GM23338 (cell line): ENCODE data around the gene STXBP5. TPM values are rescaled to one million over a fixed set of nuclear protein-coding genes. Genes with fewer than 3 reads are reported as not detected.

Experiments used
- ATAC-seq: fragments of 200-7000 bp; cut with Tn5 transposase; 3 replicates; pipeline ENCODE4 v1.9.1; 2020
- DNase-seq: peaks from one replicate; pipeline ENCODE4 v3.0.0-alpha.2; 2015; ENCODE audit warnings: low spot score
- H2AFZ ChIP-seq: fragments of 200-600 bp; sonication (generic); 2 replicates; pipeline ENCODE4 v1.8.0; 2016; ENCODE audit warnings: antibody characterized with exemption, mild to moderate bottlenecking, moderate library complexity
- H3F3A ChIP-seq: fragments of 200-600 bp; sonication (generic); replicated peaks from 2 replicates; pipeline ENCODE4 v1.8.0; 2017; ENCODE audit warnings: antibody characterized with exemption, mixed run types, low read depth
- H3K27ac ChIP-seq: fragments of 200-600 bp; sonication (generic); 2 replicates; pipeline ENCODE4 v1.6.1; 2016; ENCODE audit warnings: low read depth
- H3K27me3 ChIP-seq: fragments of 200-600 bp; sonication (generic); 2 replicates; pipeline ENCODE4 v1.8.0; 2016; ENCODE audit warnings: mild to moderate bottlenecking, mixed run types, moderate library complexity; ENCODE audit not compliant: insufficient read depth
- H3K36me3 ChIP-seq: fragments of 200-600 bp; sonication (generic); 2 replicates; pipeline ENCODE4 v1.8.0; 2016; ENCODE audit warnings: mild to moderate bottlenecking; ENCODE audit not compliant: insufficient read depth
- H3K4me1 ChIP-seq: fragments of 200-600 bp; sonication (generic); 2 replicates; pipeline ENCODE4 v1.8.0; 2016; ENCODE audit warnings: mild to moderate bottlenecking, moderate library complexity; ENCODE audit not compliant: insufficient read depth
- H3K4me2 ChIP-seq: fragments of 200-600 bp; sonication (generic); 2 replicates; pipeline ENCODE4 v1.7.1; 2017; ENCODE audit warnings: mixed run types
- H3K4me3 ChIP-seq: fragments of 200-600 bp; sonication (generic); 2 replicates; pipeline ENCODE4 v1.6.1; 2016; ENCODE audit warnings: mixed run types
- H3K79me2 ChIP-seq: fragments of 200-600 bp; sonication (generic); replicated peaks from 2 replicates; pipeline ENCODE4 v1.8.0; 2017; ENCODE audit warnings: mild to moderate bottlenecking; ENCODE audit not compliant: insufficient read depth
- H3K9me2 ChIP-seq: fragments of 200-600 bp; sonication (generic); 2 replicates; pipeline ENCODE4 v1.8.0; 2017; ENCODE audit not compliant: insufficient read depth
- H4K20me1 ChIP-seq: fragments of 200-600 bp; sonication (generic); replicated peaks from 2 replicates; pipeline ENCODE4 v1.8.0; 2017; ENCODE audit warnings: mild to moderate bottlenecking; ENCODE audit not compliant: insufficient read depth
- H3K27ac Mint-ChIP-seq: 2 replicates; pipeline ENCODE4 v1.8.0; 2020; ENCODE audit warnings: inconsistent platforms, mild to moderate bottlenecking, moderate library complexity, mixed read lengths
- H3K27me3 Mint-ChIP-seq: 3 replicates; pipeline ENCODE4 v1.8.0; 2022; ENCODE audit warnings: low read depth, mild to moderate bottlenecking, moderate library complexity, mixed read lengths, inconsistent platforms; ENCODE audit not compliant: insufficient read depth, poor library complexity
- H3K36me3 Mint-ChIP-seq: 3 replicates; pipeline ENCODE4 v1.8.0; 2021; ENCODE audit warnings: low read depth, mild to moderate bottlenecking, inconsistent platforms, moderate library complexity, mixed read lengths
- H3K4me1 Mint-ChIP-seq: 3 replicates; pipeline ENCODE4 v1.8.0; 2020; ENCODE audit warnings: mild to moderate bottlenecking, inconsistent platforms, mixed read lengths
- H3K4me3 Mint-ChIP-seq: 3 replicates; pipeline ENCODE4 v1.8.0; 2021; ENCODE audit warnings: moderate library complexity, mild to moderate bottlenecking, inconsistent platforms, mixed read lengths
- H3K9me3 Mint-ChIP-seq: 3 replicates; pipeline ENCODE4 v1.8.0; 2020; ENCODE audit warnings: moderate library complexity, mild to moderate bottlenecking, inconsistent platforms, mixed read lengths
- CREB1 ChIP-seq: fragments of 250-450 bp; sonication (Bioruptor Pico); IDR thresholded peaks from 2 replicates; pipeline ENCODE4 v1.5.0; 2020; ENCODE audit warnings: low read depth, mild to moderate bottlenecking, moderate library complexity
- EZH2 ChIP-seq: fragments of 200-600 bp; sonication (generic); IDR thresholded peaks from one replicate; pipeline ENCODE4 v1.8.0; 2017; ENCODE audit warnings: antibody characterized with exemption, mild to moderate bottlenecking, low read depth; ENCODE audit not compliant: unreplicated experiment
- JUNB ChIP-seq: IDR thresholded peaks from one replicate; pipeline ENCODE4 v1.6.1; 2016; ENCODE audit warnings: antibody characterized with exemption; ENCODE audit not compliant: unreplicated experiment
- NANOG ChIP-seq: IDR thresholded peaks from 2 replicates; pipeline ENCODE4 v1.6.1; 2016; ENCODE audit warnings: antibody characterized with exemption, borderline replicate concordance
- POLR2AphosphoS5 ChIP-seq: IDR thresholded peaks from 2 replicates; pipeline ENCODE4 v1.6.1; 2016; ENCODE audit warnings: antibody characterized with exemption, low read depth
- STAT1 ChIP-seq: IDR thresholded peaks from one replicate; pipeline ENCODE4 v1.6.1; 2016; ENCODE audit warnings: antibody characterized with exemption; ENCODE audit not compliant: unreplicated experiment
- polyA plus RNA-seq: library from polyadenylated mRNA; unstranded; fragments of >200 nt; fragmentation: Nextera tagmentation; extraction: Ambion mirVana; gene quantifications from 2 replicates; pipeline ENCODE4 v1.2.1, GENCODE V29; 2016
- total RNA-seq: library from RNA; depleted of rRNA; stranded (reverse); fragments of >200 nt; shearing (Covaris generic); gene quantifications from 2 replicates; pipeline ENCODE4 v1.2.3, GENCODE V29; 2014
- TF ChIP-seq, protein P1 (sequence below): IDR thresholded peaks from 2 replicates; pipeline ENCODE4 v1.6.1; 2016; ENCODE audit warnings: antibody characterized with exemption
- TF ChIP-seq, protein P2 (sequence below), 2 experiments: fragments of 200-600 bp in 1 of 2; sonication (generic) in 1 of 2; conservative IDR thresholded peaks; 2 replicates each; pipeline versions ENCODE4 v1.5.1 to v1.6.1; 2016 to 2017; ENCODE audit warnings: antibody characterized with exemption in 2 of 2, low read depth in 2 of 2, mild to moderate bottlenecking in 2 of 2, moderate library complexity in 1 of 2

The STXBP5 gene
- total and polyA plus RNA-seq, 2 experiments from 2014 or later, result 3.9 to 17.8 TPM

DNA sequence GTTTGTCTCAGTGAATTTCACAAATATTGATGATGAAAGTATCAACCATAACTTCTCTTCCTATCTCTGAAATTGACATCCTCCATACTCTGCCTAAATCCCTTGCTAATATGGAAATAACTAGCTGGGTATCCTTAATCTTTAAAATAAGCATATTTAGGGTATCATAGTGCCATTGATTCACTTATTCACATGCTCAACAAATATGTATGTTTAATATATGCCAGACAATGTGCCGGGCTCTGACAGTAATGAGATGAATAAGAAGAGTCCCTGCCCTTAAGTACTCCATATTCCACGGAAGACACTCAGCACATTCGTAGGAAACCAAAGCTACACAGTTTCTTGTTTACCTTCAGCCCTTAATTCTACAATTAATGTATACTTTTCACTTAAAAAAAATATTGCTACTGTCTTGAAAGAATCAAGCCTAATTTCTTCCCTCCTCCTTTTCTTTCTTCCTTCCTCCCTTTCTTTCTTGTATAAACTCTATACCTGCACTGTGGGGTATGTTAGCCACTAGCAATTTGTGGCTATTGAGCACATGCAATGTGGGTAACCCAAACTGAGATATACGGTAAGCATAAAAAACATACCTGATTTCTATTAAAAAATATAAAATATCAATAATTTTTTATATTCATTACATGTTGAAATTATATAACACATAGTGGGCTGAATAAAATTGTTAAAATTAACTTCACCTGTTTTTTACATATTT lies 42.8 kb upstream of the STXBP5 start:
- no peaks in the 10 kb centered on the region; the same call in 2 of the 3 replicates for H3K4me1 Mint-ChIP-seq
- Histone ChIP-seq H3K4me2 (no peak overlapping the region), H3K4me3 (no peak overlapping the region), H3K9me2 (0 out of 2 replicates have a peak, but pooled peaks cover 12% of the 10 kb centered on the region), H3K36me3 (no peaks in the 10 kb centered on the region), H3K27ac (no peak overlapping the region), H3K4me1 (no peaks in the 10 kb centered on the region), H3K79me2 (no peaks in the 10 kb centered on the region), H4K20me1 (no peaks in the 10 kb centered on the region), H2AFZ (no peak overlapping the region), H3F3A (no peaks in the 10 kb centered on the region), H3K27me3 (no peaks in the 10 kb centered on the region)
- H3K9me3 Mint-ChIP-seq, result no peaks in the 10 kb centered on the region
- H3K27me3 Mint-ChIP-seq, result no peaks in the 10 kb centered on the region
- no peak overlapping the region for H3K4me3 Mint-ChIP-seq
- H3K36me3 Mint-ChIP-seq, result no peaks in the 10 kb centered on the region
- TF ChIP-seq POLR2AphosphoS5, result no peak
- no peak for TF ChIP-seq STAT1
- H3K27ac Mint-ChIP-seq, result no peak overlapping the region
- no peak for DNase-seq
- ATAC-seq, result no peak

DNA sequence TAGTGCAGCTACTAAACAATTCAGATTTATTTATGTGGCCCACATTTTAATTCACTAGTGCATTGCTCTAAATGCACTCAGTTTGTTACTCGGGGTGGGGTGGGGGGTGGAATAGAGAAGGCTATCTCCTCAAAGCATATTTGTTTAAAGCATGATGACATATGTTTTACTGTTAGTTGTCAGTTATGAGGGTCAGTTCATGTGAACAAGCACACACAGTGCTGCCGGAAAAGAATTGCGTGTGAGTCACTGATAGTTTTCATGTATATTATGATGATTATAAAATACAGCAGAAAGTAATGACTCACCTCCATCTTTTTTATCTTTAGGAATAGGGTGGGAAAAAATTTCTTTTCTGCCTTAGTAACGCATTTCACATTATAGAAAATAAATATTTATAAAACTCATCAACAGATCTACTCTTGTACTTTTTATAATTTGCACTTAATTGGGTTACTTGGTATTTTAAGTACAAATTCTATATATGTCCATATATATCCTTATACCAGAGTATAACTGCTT lies 42.2 kb upstream of the STXBP5 start:
- H3K79me2 ChIP-seq, result no peaks in the 10 kb centered on the region
- H3K36me3 ChIP-seq, result no peaks in the 10 kb centered on the region
- H3K4me3 ChIP-seq, result no peak overlapping the region
- no peaks in the 10 kb centered on the region for H3K9me3 Mint-ChIP-seq
- H3K4me2 ChIP-seq, result no peak overlapping the region
- H3K4me1 ChIP-seq, result no peaks in the 10 kb centered on the region
- no peaks in the 10 kb centered on the region for H3K27me3 Mint-ChIP-seq
- no peak overlapping the region for H3K27ac Mint-ChIP-seq
- H3K9me2 ChIP-seq, result 0 out of 2 replicates have a peak, but pooled peaks cover 11% of the 10 kb centered on the region
- no peaks in the 10 kb centered on the region for H4K20me1 ChIP-seq
- no peaks in the 10 kb centered on the region for H3F3A ChIP-seq
- H3K27me3 ChIP-seq, result no peaks in the 10 kb centered on the region
- ATAC-seq, result no peak
- H3K27ac ChIP-seq, result no peak overlapping the region
- H2AFZ ChIP-seq, result no peak overlapping the region
- H3K4me3 Mint-ChIP-seq, result no peak overlapping the region
- no peaks in the 10 kb centered on the region; the same call in 2 of the 3 replicates for H3K4me1 Mint-ChIP-seq
- DNase-seq, result no peak
- no peak for TF ChIP-seq NANOG
- TF ChIP-seq JUNB, result no peak
- TF ChIP-seq, protein P1, sequence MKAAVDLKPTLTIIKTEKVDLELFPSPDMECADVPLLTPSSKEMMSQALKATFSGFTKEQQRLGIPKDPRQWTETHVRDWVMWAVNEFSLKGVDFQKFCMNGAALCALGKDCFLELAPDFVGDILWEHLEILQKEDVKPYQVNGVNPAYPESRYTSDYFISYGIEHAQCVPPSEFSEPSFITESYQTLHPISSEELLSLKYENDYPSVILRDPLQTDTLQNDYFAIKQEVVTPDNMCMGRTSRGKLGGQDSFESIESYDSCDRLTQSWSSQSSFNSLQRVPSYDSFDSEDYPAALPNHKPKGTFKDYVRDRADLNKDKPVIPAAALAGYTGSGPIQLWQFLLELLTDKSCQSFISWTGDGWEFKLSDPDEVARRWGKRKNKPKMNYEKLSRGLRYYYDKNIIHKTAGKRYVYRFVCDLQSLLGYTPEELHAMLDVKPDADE, result no peak
- no peak for TF ChIP-seq EZH2
- no peak for TF ChIP-seq CREB1 (CRISPR knock-in tag)
- TF ChIP-seq, protein P2, sequence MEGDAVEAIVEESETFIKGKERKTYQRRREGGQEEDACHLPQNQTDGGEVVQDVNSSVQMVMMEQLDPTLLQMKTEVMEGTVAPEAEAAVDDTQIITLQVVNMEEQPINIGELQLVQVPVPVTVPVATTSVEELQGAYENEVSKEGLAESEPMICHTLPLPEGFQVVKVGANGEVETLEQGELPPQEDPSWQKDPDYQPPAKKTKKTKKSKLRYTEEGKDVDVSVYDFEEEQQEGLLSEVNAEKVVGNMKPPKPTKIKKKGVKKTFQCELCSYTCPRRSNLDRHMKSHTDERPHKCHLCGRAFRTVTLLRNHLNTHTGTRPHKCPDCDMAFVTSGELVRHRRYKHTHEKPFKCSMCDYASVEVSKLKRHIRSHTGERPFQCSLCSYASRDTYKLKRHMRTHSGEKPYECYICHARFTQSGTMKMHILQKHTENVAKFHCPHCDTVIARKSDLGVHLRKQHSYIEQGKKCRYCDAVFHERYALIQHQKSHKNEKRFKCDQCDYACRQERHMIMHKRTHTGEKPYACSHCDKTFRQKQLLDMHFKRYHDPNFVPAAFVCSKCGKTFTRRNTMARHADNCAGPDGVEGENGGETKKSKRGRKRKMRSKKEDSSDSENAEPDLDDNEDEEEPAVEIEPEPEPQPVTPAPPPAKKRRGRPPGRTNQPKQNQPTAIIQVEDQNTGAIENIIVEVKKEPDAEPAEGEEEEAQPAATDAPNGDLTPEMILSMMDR (conservative IDR thresholded peaks at IDR 0.05; ENCODE audit: low read depth in 2 of 2), result no peak
- no peak for TF ChIP-seq POLR2AphosphoS5
- no peaks in the 10 kb centered on the region for H3K36me3 Mint-ChIP-seq
